A375 (cell line): ENCODE data around the gene SAMD14. TPM values are rescaled to one million over a fixed set of nuclear protein-coding genes. Genes with fewer than 3 reads are reported as not detected.

Experiments
- total RNA-seq: library from RNA; depleted of rRNA; stranded (reverse); fragments of >200 nt; shearing (Covaris generic); gene quantifications from 2 replicates; pipeline ENCODE4 v1.2.3, GENCODE V29; 2014; rRNA removed

SAMD14 gene
- total RNA-seq, result 0.87 and 2.8 TPM in 2 replicates

DNA sequence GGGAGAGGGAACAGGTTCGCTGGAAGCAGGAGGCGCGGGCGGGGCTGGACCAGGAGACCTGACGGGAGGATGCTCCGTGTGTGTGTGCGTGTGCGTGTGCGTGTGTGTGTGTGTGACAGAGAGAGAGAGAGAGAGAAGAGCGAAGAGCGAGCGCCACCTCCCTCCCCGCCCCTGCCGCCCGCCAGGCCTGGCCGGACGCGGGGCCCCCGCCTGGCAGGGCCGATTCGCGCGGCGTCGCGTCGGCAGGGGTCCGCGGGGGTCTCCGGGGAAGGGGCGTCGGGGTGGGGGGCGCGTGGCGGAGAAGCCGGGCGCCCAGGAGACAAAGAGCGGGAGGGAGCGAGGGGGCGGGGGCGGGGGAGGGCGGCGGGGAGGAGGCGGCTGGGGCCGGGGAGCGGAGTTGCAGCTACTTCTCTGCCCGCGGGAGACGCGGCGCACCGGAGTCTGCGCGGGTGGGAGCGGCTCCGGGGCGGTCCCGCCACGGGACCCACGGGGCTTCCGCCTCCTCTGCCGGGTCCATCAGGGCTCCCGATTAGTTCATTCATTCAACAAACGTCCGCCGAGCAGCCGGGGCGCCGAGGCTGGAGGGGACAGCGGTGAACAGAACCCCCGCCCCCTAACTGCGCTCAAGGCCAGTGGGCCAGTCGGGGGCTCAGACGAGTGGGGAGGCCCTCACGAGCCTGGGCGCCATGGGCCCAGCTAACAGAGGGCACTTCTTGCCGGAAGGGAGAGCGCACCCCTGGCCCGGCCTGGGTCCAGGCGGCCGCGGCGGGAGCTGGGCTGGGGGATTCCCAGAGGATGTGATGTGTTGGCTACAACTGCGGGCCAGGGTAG is at the start of gene SAMD14:
TSS of gene SAMD14 (minus strand) at position 433 of the 831 bp plus-strand sequence. CDS start 5,201 bp downstream, outside the sequence.

DNA sequence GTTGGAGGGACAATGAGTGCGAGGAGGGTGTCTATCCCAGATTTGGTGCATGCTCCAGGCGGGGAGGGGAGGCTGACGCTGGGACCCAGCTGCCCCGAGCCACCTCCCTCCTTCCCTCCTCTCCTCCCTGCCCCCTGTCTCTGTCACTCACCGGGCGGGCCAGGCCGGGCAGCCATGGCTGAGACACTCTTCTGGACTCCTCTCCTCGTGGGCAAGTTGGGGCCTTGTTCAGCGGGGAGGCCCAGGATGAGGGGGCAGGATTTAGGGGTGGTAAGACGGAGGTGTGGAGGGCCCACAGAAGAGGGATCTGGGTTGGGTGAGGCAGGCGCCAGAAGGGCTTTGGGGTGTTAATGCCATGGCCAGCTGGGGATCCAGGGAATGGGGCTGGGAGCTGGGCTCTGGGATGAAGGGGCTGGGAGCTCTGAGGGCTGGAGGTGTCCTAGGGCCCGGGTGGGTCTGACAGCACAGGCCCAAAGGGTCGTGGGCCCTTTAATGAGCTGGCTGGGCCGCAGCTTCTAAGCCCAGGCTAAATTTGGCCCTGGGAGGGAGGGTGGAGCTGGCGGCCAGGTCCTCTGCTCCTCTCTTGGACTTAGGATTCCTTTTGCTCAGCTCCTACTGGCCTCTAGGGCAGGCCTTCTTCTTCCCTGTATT is 36.0 kb upstream of the SAMD14 start, which contains the start of gene SGCA:
TSS of gene SGCA (plus strand) at position 139 of the 651 bp plus-strand sequence. CDS start at position 175, 36 bp downstream.

DNA sequence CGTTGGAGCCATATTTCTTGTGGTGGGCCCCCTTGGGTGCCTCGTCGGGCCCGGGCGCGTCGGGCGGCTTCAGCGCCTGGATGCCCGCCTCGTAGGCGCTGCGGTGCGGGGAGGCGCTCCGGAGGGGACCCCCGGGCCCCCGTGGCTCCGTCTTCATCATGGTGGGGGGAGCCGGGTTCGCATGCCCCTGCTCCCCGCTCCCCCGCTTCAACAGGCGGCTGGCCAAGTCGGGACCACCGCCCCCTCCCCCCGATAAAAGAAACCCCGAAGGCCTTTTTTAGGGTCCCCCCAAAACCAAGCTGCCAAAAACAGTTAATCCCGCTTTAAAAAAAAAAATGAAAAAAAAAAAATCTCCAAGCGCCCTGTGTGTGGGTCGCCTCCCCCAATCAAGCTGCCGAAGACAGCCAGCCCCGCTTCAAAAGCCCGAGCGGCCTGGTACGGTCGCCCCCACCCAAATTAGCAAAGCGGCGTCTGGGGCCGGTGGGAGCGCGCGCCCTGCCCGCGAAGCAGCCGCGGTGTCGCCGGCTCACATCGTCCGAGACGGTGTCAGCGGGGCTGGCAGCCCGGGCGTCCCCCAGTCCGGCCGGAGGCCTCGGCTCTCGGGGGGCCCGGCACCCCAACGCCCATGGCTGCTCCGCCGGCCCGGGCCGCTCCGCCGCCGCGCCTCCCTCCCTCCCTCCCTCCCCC is 20.5 kb upstream of the SAMD14 start, which contains the start of gene PPP1R9B:
TSS of gene PPP1R9B (minus strand) at position 324 of the 687 bp plus-strand sequence. CDS start at position 160, 164 bp downstream.

DNA sequence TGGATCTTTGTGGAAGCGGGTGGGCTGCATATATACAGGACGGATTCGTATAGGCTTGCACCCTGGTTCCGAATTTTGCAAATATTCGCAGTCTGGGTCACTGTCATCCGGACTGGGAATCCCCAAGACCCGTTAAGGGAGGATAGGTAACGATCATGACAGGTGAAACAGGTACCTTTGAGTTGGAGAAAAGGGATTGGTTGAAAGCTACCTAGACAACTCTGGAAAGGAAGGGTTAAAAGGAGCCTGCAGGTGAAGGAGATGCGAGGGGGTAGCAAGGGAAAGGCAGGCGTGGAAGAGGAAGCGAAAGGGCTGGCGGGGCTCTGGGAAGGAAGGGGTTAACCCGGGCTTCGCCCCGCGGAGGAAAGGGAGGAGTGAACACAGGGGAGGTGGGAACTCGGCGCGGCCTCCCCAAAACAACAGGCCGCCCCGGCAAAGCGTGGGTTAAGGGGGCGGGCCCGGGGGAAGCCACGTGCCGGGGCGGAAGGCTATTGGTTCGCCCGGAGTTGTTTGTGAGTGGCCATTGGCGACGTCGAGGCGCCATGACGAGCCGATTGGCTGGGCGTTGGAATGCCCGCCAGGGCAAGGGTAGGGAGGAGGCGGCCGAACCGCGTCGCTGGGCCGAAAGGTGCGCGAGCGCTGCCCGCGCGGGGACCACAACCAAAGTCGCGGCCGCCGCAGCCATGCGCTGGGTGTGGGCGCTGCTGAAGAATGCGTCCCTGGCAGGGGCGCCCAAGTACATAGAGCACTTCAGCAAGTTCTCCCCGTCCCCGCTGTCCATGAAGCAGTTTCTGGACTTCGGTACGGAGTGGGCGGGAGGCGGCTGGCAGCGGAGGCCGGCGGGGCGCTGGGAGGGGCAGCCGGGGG is 35.0 kb downstream of the SAMD14 start, which contains the start of gene PDK2:
TSS of gene PDK2 (plus strand) at position 599 of the 867 bp plus-strand sequence. CDS start at position 684, 85 bp downstream.

Other genes starting within 250 kb of the SAMD14 start
- gene DLX4, start 161.0 kb downstream of the SAMD14 start, total RNA-seq, result 0.53 and 1.4 TPM in 2 replicates
- not detected in 2 replicates for gene DLX3, start 134.9 kb downstream of the SAMD14 start, total RNA-seq
- 360 and 393 TPM in 2 replicates for gene ITGA3, start 74.0 kb downstream of the SAMD14 start, total RNA-seq
- 9.6 and 14.0 TPM in 2 replicates for gene PDK2, start 34.8 kb downstream of the SAMD14 start, total RNA-seq
- gene PPP1R9B, start 20.5 kb upstream of the SAMD14 start, total RNA-seq, result 46.2 and 52.8 TPM in 2 replicates
- gene SGCA, start 35.8 kb upstream of the SAMD14 start, total RNA-seq, result not detected in 2 replicates
- gene COL1A1, start 71.5 kb upstream of the SAMD14 start, total RNA-seq, result 0.30 and 0.45 TPM in 2 replicates
- 0.19 and 0.21 TPM in 2 replicates for gene TMEM92, start 144.3 kb upstream of the SAMD14 start, total RNA-seq
- 33.5 and 34.5 TPM in 2 replicates for gene XYLT2, start 216.0 kb upstream of the SAMD14 start, total RNA-seq
- gene MRPL27, start 243.0 kb upstream of the SAMD14 start, total RNA-seq, result 97.8 and 107 TPM in 2 replicates
- 27.2 and 31.6 TPM in 2 replicates for gene EME1, start 243.1 kb upstream of the SAMD14 start, total RNA-seq